HCT116 (cell line): Measurements from ENCODE around the gene OR2H2. TPM values are rescaled to one million over a fixed set of nuclear protein-coding genes. Genes with fewer than 3 reads are reported as not detected.
A peak's percentile ranks its signal among the peaks of the same experiment; 100 is the strongest.

Source experiments
- ATAC-seq: fragments of 200-7000 bp; cut with Tn5 transposase; 2 replicates; pipeline ENCODE4 v1.9.1; 2020; ENCODE audit warnings: mild to moderate bottlenecking, moderate library complexity
- BruUV-seq: library from RNA; stranded (reverse); fragments of 400-500 nt; replicated peaks from 2 replicates; lab custom pipeline; 2021; lab: Mats Ljungman, UMichigan
- CTCF ChIA-PET: fragments of 300-600 bp; sonication (Branson Sonifier 250); formaldehyde crosslinking; loops from one replicate; lab custom pipeline; 2021; ENCODE audit warnings: antibody characterized with exemption; lab: Charles Lee
- POLR2A ChIA-PET: fragments of 300-600, 350-600 bp; sonication (Branson Sonifier 250); formaldehyde crosslinking; loops from one replicate; lab custom pipeline; 2021; ENCODE audit warnings: antibody characterized with exemption; lab: Charles Lee
- RAD21 ChIA-PET, 2 experiments: fragments of 300-600 bp; sonication (Branson Sonifier 250); formaldehyde crosslinking; loops; one replicate each; lab custom pipeline; 2023; ENCODE audit warnings: low total read pairs in 2 of 2; ENCODE audit not compliant: uncharacterized antibody in 2 of 2, unreplicated experiment in 2 of 2, low non-redundant PET in 1 of 2; lab: Charles Lee
- DNase-seq: peaks from one replicate; pipeline ENCODE4 v3.0.0-alpha.2; 2010; ENCODE audit warnings: low read depth, low spot score
- H2AFZ ChIP-seq: fragments of 200-600 bp; shearing (Covaris generic), sonication (generic); 2 replicates; pipeline ENCODE4 v1.6.1; 2017; ENCODE audit warnings: low read depth, mixed run types, mixed read lengths, antibody characterized with exemption, low read length; ENCODE audit not compliant: poor library complexity, severe bottlenecking
- H3K27ac ChIP-seq: 2 replicates; pipeline ENCODE4 v1.5.1; 2012; ENCODE audit warnings: low read depth, low read length
- H3K27me3 ChIP-seq: fragments of 200-600 bp; sonication (generic); 2 replicates; pipeline ENCODE4 v1.6.1; 2016; ENCODE audit warnings: mixed run types, low read length, mixed read lengths; ENCODE audit not compliant: insufficient read depth
- H3K36me3 ChIP-seq, 2 experiments: fragments of 200-500 bp in 1 of 2; fragments of 200-600 bp in 1 of 2; sonication (Bioruptor generic) in 1 of 2; sonication (generic) in 1 of 2; 2 replicates each; pipeline versions ENCODE4 v1.5.1 to v1.6.1; 2014 to 2016; ENCODE audit warnings: low read length in 2 of 2, inconsistent platforms in 1 of 2, mixed read lengths in 1 of 2, mixed run types in 1 of 2; ENCODE audit not compliant: insufficient read depth in 2 of 2, control insufficient read depth in 1 of 2
- H3K4me1 ChIP-seq, 2 experiments: fragments of 200-600 bp in 1 of 2; sonication (generic) in 1 of 2; 2 replicates each; pipeline versions ENCODE4 v1.5.1 to v1.6.1; 2012 to 2017; ENCODE audit warnings: low read length in 2 of 2, inconsistent platforms in 1 of 2, mild to moderate bottlenecking in 1 of 2, mixed read lengths in 1 of 2, mixed run types in 1 of 2, moderate library complexity in 1 of 2; ENCODE audit not compliant: insufficient read depth in 2 of 2, control insufficient read depth in 1 of 2
- H3K4me2 ChIP-seq: fragments of 200-600 bp; sonication (generic); 2 replicates; pipeline ENCODE4 v1.6.1; 2017; ENCODE audit warnings: mixed run types, low read length, mixed read lengths
- H3K4me3 ChIP-seq, 2 experiments: fragments of 200-600 bp in 1 of 2; sonication (generic) in 1 of 2; replicated peaks in 1 of 2; 2 replicates each; pipeline ENCODE4 v1.5.1; 2011 to 2016; ENCODE audit warnings: low read length in 2 of 2, control low read depth in 1 of 2, low read depth in 1 of 2, mild to moderate bottlenecking in 1 of 2, mixed read lengths in 1 of 2, mixed run types in 1 of 2
- H3K79me2 ChIP-seq: fragments of 200-600 bp; sonication (generic); 2 replicates; pipeline ENCODE4 v1.6.1; 2017; ENCODE audit warnings: mild to moderate bottlenecking, mixed run types, low read length, moderate library complexity, mixed read lengths; ENCODE audit not compliant: insufficient read depth
- H3K9ac ChIP-seq: fragments of 200-600 bp; sonication (generic); 2 replicates; pipeline ENCODE4 v1.6.1; 2016; ENCODE audit warnings: low read length, mixed read lengths
- H3K9me2 ChIP-seq: fragments of 200-600 bp; sonication (generic), shearing (Covaris generic); 2 replicates; pipeline ENCODE4 v1.6.1; 2017; ENCODE audit warnings: mixed run types, mild to moderate bottlenecking, moderate library complexity; ENCODE audit not compliant: insufficient read depth
- H3K9me3 ChIP-seq, 2 experiments: fragments of 200-500 bp in 1 of 2; fragments of 200-600 bp in 1 of 2; sonication (Bioruptor generic) in 1 of 2; sonication (generic) in 1 of 2; 2 replicates each; pipeline ENCODE4 v1.6.1; 2014 to 2017; ENCODE audit warnings: low read length in 2 of 2, mixed read lengths in 2 of 2, inconsistent platforms in 1 of 2, low read depth in 1 of 2, mild to moderate bottlenecking in 1 of 2, mixed run types in 1 of 2, moderate library complexity in 1 of 2; ENCODE audit not compliant: control insufficient read depth in 1 of 2, insufficient read depth in 1 of 2
- H4K20me1 ChIP-seq: fragments of 200-600 bp; sonication (generic), shearing (Covaris generic); 2 replicates; pipeline ENCODE4 v1.6.1; 2017; ENCODE audit warnings: mixed run types, mild to moderate bottlenecking, moderate library complexity; ENCODE audit not compliant: insufficient read depth
- CBX3 ChIP-seq: IDR thresholded peaks from 2 replicates; pipeline ENCODE4 v1.6.1; 2012; ENCODE audit warnings: low read depth
- CEBPB ChIP-seq: IDR thresholded peaks from 2 replicates; pipeline ENCODE4 v1.6.1; 2012; ENCODE audit warnings: low read depth
- ELF1 ChIP-seq: IDR thresholded peaks from 2 replicates; pipeline ENCODE4 v1.6.1; 2012; ENCODE audit warnings: low read depth, borderline replicate concordance
- EZH2phosphoT487 ChIP-seq: fragments of 200-600 bp; IDR thresholded peaks from 2 replicates; pipeline ENCODE4 v1.6.1; 2018; ENCODE audit warnings: antibody characterized with exemption, borderline replicate concordance
- FOSL1 ChIP-seq: IDR thresholded peaks from 2 replicates; pipeline ENCODE4 v1.6.1; 2012; ENCODE audit warnings: low read depth
- JUND ChIP-seq: IDR thresholded peaks from 2 replicates; pipeline ENCODE4 v1.6.1; 2012
- POLR2A ChIP-seq: IDR thresholded peaks from 2 replicates; pipeline ENCODE4 v1.7.0; 2011; ENCODE audit warnings: borderline replicate concordance; ENCODE audit not compliant: insufficient read depth, insufficient read length; ENCODE audit errors: extremely low read depth
- RAD21 ChIP-seq: IDR thresholded peaks from 2 replicates; pipeline ENCODE4 v1.6.1; 2012; ENCODE audit warnings: low read depth, mild to moderate bottlenecking
- SP1 ChIP-seq: IDR thresholded peaks from 2 replicates; pipeline ENCODE4 v1.6.1; 2012; ENCODE audit warnings: low read depth
- SRF ChIP-seq: IDR thresholded peaks from 2 replicates; pipeline ENCODE4 v1.6.1; 2012; ENCODE audit warnings: low read depth
- ZNF274 ChIP-seq: fragments of 200-500 bp; sonication (Bioruptor generic); IDR thresholded peaks from 2 replicates; pipeline ENCODE4 v1.6.1; 2014; ENCODE audit warnings: mild to moderate bottlenecking, low read depth, low read length, inconsistent platforms
- intact Hi-C: fragments of 100-400 bp; cut with micrococcal nuclease; formaldehyde crosslinking; loops from 2 replicates; pipeline ENCODE4 v1.10.0; 2022
- total RNA-seq: library from RNA; stranded (reverse); gene quantifications from one replicate; pipeline ENCODE4 v1.2.1, GENCODE V29; 2021; ENCODE audit not compliant: unreplicated experiment
- TF ChIP-seq, protein P1 (sequence below), 3 experiments: fragments of 200-600 bp in 1 of 3; sonication (generic) in 1 of 3; IDR thresholded peaks in 2 of 3; conservative IDR thresholded peaks in 1 of 3; 2 replicates each; pipeline ENCODE4 v1.5.1; 2012 to 2017; ENCODE audit warnings: low read depth in 2 of 3, low read length in 2 of 3, antibody characterized with exemption in 1 of 3, borderline replicate concordance in 1 of 3, control low read depth in 1 of 3, mild to moderate bottlenecking in 1 of 3, mixed read lengths in 1 of 3, mixed run types in 1 of 3, moderate library complexity in 1 of 3; ENCODE audit not compliant: insufficient read depth in 1 of 3
- TF ChIP-seq, protein P2 (sequence below): IDR thresholded peaks from 2 replicates; pipeline ENCODE4 v1.6.1; 2012
- TF ChIP-seq, protein P3 (sequence below): IDR thresholded peaks from 2 replicates; pipeline ENCODE4 v1.6.1; 2012; ENCODE audit warnings: low read depth

Gene OR2H2
- total RNA-seq, 1 experiment from 2014 or later: not detected

DNA sequence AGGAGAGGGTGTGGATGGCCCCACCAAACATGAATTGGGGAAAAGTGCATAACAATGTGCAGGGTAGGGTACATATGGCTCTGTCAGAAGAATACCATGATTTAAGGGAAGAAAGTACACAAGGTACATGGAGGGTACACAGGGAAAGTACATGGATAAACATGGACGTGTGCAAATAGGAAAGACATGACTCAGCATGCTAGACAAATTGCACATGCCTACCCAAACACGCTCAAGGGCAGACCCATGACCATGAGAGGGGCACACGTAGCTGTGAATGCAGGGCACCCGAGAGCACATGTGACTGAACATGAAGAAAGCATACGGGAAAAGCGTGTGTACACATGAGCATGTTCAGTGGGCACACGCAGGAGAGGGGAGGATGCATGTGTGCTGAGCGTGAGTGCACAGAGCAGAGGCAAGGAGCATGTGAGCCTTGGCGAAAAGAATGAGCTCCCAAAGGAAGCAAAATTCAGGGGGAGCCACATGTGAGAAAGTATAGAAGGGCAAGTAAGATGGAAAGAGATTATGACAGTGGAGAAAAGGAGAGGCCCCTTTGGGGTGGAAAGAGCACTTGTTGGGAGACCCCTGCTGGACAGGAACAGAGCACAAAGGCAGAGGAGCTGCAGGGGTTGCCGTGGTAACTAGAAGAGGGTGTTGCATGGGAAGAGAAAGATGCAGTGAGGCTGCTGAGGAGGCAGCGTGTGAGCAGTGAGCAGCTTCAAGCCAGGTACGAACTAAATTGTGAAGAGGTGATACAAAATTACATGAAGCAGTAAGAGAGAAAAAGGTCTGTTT, 17.8 kb downstream of the OR2H2 start:
- no peaks in the 10 kb centered on the region for H3K27me3 ChIP-seq
- H3K4me3 ChIP-seq: no peak overlapping the region
- ChIA-PET POLR2A (no interaction called here), RAD21 (no interaction called here), CTCF (no interaction called here)
- ATAC-seq: peak; percentile 79
- peaks cover 11 to 32% of the 10 kb centered on the region in 2 experiments; a peak in 3 of 4 replicates for H3K36me3 ChIP-seq
- no peaks in the 10 kb centered on the region for H3K9me2 ChIP-seq
- H3K4me2 ChIP-seq: no peak overlapping the region
- DNase-seq: peak; percentile 6
- no peak overlapping the region for H3K27ac ChIP-seq
- H2AFZ ChIP-seq: no peak overlapping the region
- H3K79me2 ChIP-seq: no peaks in the 10 kb centered on the region
- TF ChIP-seq, protein P1, sequence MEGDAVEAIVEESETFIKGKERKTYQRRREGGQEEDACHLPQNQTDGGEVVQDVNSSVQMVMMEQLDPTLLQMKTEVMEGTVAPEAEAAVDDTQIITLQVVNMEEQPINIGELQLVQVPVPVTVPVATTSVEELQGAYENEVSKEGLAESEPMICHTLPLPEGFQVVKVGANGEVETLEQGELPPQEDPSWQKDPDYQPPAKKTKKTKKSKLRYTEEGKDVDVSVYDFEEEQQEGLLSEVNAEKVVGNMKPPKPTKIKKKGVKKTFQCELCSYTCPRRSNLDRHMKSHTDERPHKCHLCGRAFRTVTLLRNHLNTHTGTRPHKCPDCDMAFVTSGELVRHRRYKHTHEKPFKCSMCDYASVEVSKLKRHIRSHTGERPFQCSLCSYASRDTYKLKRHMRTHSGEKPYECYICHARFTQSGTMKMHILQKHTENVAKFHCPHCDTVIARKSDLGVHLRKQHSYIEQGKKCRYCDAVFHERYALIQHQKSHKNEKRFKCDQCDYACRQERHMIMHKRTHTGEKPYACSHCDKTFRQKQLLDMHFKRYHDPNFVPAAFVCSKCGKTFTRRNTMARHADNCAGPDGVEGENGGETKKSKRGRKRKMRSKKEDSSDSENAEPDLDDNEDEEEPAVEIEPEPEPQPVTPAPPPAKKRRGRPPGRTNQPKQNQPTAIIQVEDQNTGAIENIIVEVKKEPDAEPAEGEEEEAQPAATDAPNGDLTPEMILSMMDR (IDR thresholded peaks at IDR 0.05 in 2 of 3, conservative IDR thresholded peaks at IDR 0.05 in 1 of 3; ENCODE audit: borderline replicate concordance in 1 of 3, insufficient read depth in 1 of 3, low read depth in 2 of 3, low read length in 2 of 3): peak in 2 of 3 experiments; percentile 34 to 49; a peak in 4 of 6 replicates
- no peak for TF ChIP-seq POLR2A
- TF ChIP-seq RAD21: 0 out of 2 replicates have a peak, but pooled peaks have one; percentile 5
- H3K9me3 ChIP-seq: no peaks in the 10 kb centered on the region
- TSS peak; percentile 31 for BruUV-seq
- H3K9ac ChIP-seq: no peak overlapping the region
- intact Hi-C loops: no loop called here
- no peaks in the 10 kb centered on the region for H4K20me1 ChIP-seq
- H3K4me1 ChIP-seq: no peaks in the 10 kb centered on the region

DNA sequence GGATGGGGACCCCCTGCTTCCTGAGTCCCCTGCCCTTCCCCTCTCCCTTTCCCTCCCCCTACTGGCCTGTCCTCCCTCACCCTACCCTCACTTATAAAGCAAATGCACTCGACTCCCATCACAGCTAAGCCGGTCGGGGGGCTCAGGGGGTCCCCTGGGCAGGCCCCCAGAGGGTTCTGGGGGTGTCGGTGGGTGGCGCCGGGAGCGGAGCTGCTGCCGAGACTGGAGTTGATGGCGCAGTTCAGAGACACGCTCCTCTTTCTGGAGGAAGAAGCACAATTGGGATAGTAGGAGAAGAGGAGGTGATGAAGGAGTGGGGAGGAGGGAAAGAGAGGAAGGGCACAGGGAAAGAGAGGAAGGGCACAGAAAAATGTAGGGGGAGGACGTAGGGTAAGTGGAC, 18.5 kb downstream of the OR2H2 start:
- Histone ChIP-seq H3K27ac (no peak overlapping the region), H3K4me1 (no peaks in the 10 kb centered on the region), H3K9ac (no peak overlapping the region), H3K4me2 (no peak overlapping the region), H2AFZ (no peak overlapping the region), H3K4me3 (no peak overlapping the region), H3K79me2 (no peaks in the 10 kb centered on the region), H3K9me2 (no peaks in the 10 kb centered on the region), H3K9me3 (no peaks in the 10 kb centered on the region), H3K27me3 (no peaks in the 10 kb centered on the region), H4K20me1 (no peaks in the 10 kb centered on the region), H3K36me3 (peaks cover 11 to 35% of the 10 kb centered on the region in 2 experiments; a peak in 3 of 4 replicates)
- RAD21 ChIA-PET: no interaction called here
- TF ChIP-seq, protein P2, sequence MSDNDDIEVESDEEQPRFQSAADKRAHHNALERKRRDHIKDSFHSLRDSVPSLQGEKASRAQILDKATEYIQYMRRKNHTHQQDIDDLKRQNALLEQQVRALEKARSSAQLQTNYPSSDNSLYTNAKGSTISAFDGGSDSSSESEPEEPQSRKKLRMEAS: no peak
- TF ChIP-seq SP1 (no peak), EZH2phosphoT487 (no peak), CEBPB (no peak), SRF (no peak), CBX3 (no peak), FOSL1 (no peak), ELF1 (no peak), JUND (no peak), ZNF274 (no peak)
- TF ChIP-seq, protein P3, sequence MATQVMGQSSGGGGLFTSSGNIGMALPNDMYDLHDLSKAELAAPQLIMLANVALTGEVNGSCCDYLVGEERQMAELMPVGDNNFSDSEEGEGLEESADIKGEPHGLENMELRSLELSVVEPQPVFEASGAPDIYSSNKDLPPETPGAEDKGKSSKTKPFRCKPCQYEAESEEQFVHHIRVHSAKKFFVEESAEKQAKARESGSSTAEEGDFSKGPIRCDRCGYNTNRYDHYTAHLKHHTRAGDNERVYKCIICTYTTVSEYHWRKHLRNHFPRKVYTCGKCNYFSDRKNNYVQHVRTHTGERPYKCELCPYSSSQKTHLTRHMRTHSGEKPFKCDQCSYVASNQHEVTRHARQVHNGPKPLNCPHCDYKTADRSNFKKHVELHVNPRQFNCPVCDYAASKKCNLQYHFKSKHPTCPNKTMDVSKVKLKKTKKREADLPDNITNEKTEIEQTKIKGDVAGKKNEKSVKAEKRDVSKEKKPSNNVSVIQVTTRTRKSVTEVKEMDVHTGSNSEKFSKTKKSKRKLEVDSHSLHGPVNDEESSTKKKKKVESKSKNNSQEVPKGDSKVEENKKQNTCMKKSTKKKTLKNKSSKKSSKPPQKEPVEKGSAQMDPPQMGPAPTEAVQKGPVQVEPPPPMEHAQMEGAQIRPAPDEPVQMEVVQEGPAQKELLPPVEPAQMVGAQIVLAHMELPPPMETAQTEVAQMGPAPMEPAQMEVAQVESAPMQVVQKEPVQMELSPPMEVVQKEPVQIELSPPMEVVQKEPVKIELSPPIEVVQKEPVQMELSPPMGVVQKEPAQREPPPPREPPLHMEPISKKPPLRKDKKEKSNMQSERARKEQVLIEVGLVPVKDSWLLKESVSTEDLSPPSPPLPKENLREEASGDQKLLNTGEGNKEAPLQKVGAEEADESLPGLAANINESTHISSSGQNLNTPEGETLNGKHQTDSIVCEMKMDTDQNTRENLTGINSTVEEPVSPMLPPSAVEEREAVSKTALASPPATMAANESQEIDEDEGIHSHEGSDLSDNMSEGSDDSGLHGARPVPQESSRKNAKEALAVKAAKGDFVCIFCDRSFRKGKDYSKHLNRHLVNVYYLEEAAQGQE: no peak
- POLR2A ChIA-PET: no interaction called here
- ATAC-seq (no peak), DNase-seq (no peak)
- BruUV-seq: no TSS peak
- intact Hi-C loops: no loop called here
- CTCF ChIA-PET: no interaction called here
